Endothelial cell of umbilical vein (primary cell): ENCODE results near the gene RRM2. TPM values are rescaled to one million over a fixed set of nuclear protein-coding genes. Genes with fewer than 3 reads are reported as not detected.

ENCODE experiments used
- BruUV-seq: library from RNA; stranded (reverse); fragments of 400-500 nt; replicated peaks from 2 replicates; lab custom pipeline; 2021; lab: Mats Ljungman, UMichigan
- CTCF ChIA-PET: fragments of 300-600, 350-600 bp; sonication (Branson Sonifier 250); formaldehyde crosslinking; loops from one replicate; lab custom pipeline; 2021; ENCODE audit warnings: antibody characterized with exemption, inconsistent platforms; lab: Charles Lee
- POLR2A ChIA-PET: fragments of 300-600, 350-600 bp; sonication (Branson Sonifier 250); formaldehyde crosslinking; loops from one replicate; lab custom pipeline; 2021; ENCODE audit warnings: antibody characterized with exemption, inconsistent platforms; lab: Charles Lee
- DNase-seq: peaks from one replicate; pipeline ENCODE4 v3.0.0-alpha.2; 2011; ENCODE audit warnings: low read depth, low spot score
- FAIRE-seq: peaks from 2 replicates; lab custom pipeline; 2011; peaks lifted over from hg19 to GRCh38; lab: Jason Lieb, UNC
- H2AFZ ChIP-seq: 2 replicates; pipeline ENCODE4 v1.6.0; 2012; ENCODE audit warnings: low read depth, low read length, control low read depth, inconsistent platforms
- H3K27ac ChIP-seq: 2 replicates; pipeline ENCODE4 v1.5.1; 2011; ENCODE audit warnings: low read depth, mild to moderate bottlenecking, control low read depth, low read length, moderate library complexity; ENCODE audit not compliant: insufficient read depth
- H3K27me3 ChIP-seq, 2 experiments: 2 replicates each; pipeline versions ENCODE4 v1.6.0 to v1.6.1; 2011; ENCODE audit warnings: low read length in 2 of 2, mixed read lengths in 1 of 2; ENCODE audit not compliant: control insufficient read depth in 2 of 2, insufficient read depth in 2 of 2
- H3K36me3 ChIP-seq, 2 experiments: 2 replicates in 1 of 2; 3 replicates in 1 of 2; pipeline ENCODE4 v1.5.1; 2011; ENCODE audit warnings: low read length in 2 of 2, mild to moderate bottlenecking in 1 of 2, moderate library complexity in 1 of 2; ENCODE audit not compliant: control insufficient read depth in 2 of 2, insufficient read depth in 2 of 2; ENCODE audit errors: extremely low read depth in 1 of 2
- H3K4me1 ChIP-seq: 3 replicates; pipeline ENCODE4 v1.5.1; 2011; ENCODE audit warnings: mild to moderate bottlenecking, low read length; ENCODE audit not compliant: control insufficient read depth, insufficient read depth; ENCODE audit errors: extremely low read depth
- H3K4me2 ChIP-seq: 2 replicates; pipeline ENCODE4 v1.6.1; 2011; ENCODE audit warnings: low read length, control low read depth, mixed read lengths; ENCODE audit not compliant: insufficient read depth
- H3K4me3 ChIP-seq, 3 experiments: fragments of 200-600 bp in 1 of 3; sonication (generic), shearing (Covaris generic) in 1 of 3; replicated peaks in 1 of 3; 2 replicates each; pipeline ENCODE4 v1.5.1; 2011 to 2016; ENCODE audit warnings: control low read depth in 3 of 3, low read length in 3 of 3, mild to moderate bottlenecking in 2 of 3, inconsistent platforms in 1 of 3, low read depth in 1 of 3, moderate library complexity in 1 of 3; ENCODE audit not compliant: insufficient read depth in 1 of 3
- H3K79me2 ChIP-seq: 2 replicates; pipeline ENCODE4 v1.6.0; 2012; ENCODE audit warnings: low read length, inconsistent platforms; ENCODE audit not compliant: control insufficient read depth, insufficient read depth
- H3K9ac ChIP-seq: replicated peaks from 2 replicates; pipeline ENCODE3; 2011; ENCODE audit warnings: low read length, control low read depth; ENCODE audit not compliant: insufficient read depth; ENCODE audit errors: extremely low read depth
- H3K9me1 ChIP-seq: replicated peaks from 3 replicates; pipeline ENCODE4 v1.6.0; 2011; ENCODE audit warnings: mild to moderate bottlenecking, low read length; ENCODE audit not compliant: control insufficient read depth, insufficient read depth; ENCODE audit errors: extremely low read depth
- H3K9me3 ChIP-seq: replicated peaks from 2 replicates; pipeline ENCODE4 v1.5.1; 2012; ENCODE audit warnings: low read length, inconsistent platforms; ENCODE audit not compliant: control insufficient read depth, insufficient read depth
- H4K20me1 ChIP-seq: replicated peaks from 2 replicates; pipeline ENCODE3; 2011; ENCODE audit warnings: mild to moderate bottlenecking, low read length; ENCODE audit not compliant: control insufficient read depth, insufficient read depth; ENCODE audit errors: extremely low read depth
- EZH2 ChIP-seq: IDR thresholded peaks from 2 replicates; pipeline ENCODE4 v1.6.1; 2012; ENCODE audit warnings: borderline replicate concordance, low read depth, mild to moderate bottlenecking, moderate library complexity, low read length, inconsistent platforms; ENCODE audit not compliant: severe bottlenecking
- FOS ChIP-seq: IDR thresholded peaks from 2 replicates; pipeline ENCODE4 v1.6.1; 2011; ENCODE audit warnings: mild to moderate bottlenecking, low read length, moderate library complexity, borderline replicate concordance; ENCODE audit not compliant: insufficient read depth
- GATA2 ChIP-seq: IDR thresholded peaks from 2 replicates; pipeline ENCODE4 v1.7.0; 2011; ENCODE audit warnings: low read depth, mild to moderate bottlenecking, moderate library complexity, mixed read lengths, low read length; ENCODE audit not compliant: insufficient read length, insufficient read depth
- JUN ChIP-seq: IDR thresholded peaks from 2 replicates; pipeline ENCODE4 v1.6.1; 2011; ENCODE audit warnings: borderline replicate concordance, low read depth; ENCODE audit not compliant: insufficient read length, insufficient read depth
- MAX ChIP-seq: IDR thresholded peaks from 2 replicates; pipeline ENCODE4 v1.6.1; 2011; ENCODE audit not compliant: insufficient read depth, insufficient read length
- MYC ChIP-seq: IDR thresholded peaks from one replicate; pipeline ENCODE4 v1.6.1; 2011; ENCODE audit warnings: mild to moderate bottlenecking, low read depth, low read length
- POLR2A ChIP-seq: IDR thresholded peaks from 2 replicates; pipeline ENCODE4 v1.6.1; 2012; ENCODE audit warnings: low read depth, mild to moderate bottlenecking, control low read depth, low read length
- POLR2AphosphoS5 ChIP-seq: IDR thresholded peaks from 2 replicates; pipeline ENCODE4 v1.6.1; 2012; ENCODE audit warnings: low read depth, mild to moderate bottlenecking, control low read depth, low read length, moderate library complexity; ENCODE audit not compliant: insufficient read depth
- dilution Hi-C: fragments of 300-500 bp; cut with MboI; formaldehyde crosslinking; loops from one replicate; pipeline ENCODE4 v1.15.0; 2019; ENCODE audit warnings: low sequenced_read_pairs; ENCODE audit not compliant: extremely low pct_ligation_motif_present
- intact Hi-C: fragments of 100-400 bp; cut with micrococcal nuclease; formaldehyde crosslinking; loops from one replicate; pipeline ENCODE4 v1.10.0; 2022
- polyA plus RNA-seq, 4 experiments: library from polyadenylated mRNA; depleted of rRNA in 3 of 4; stranded (reverse) in 3 of 4; unstranded in 1 of 4; fragments of >200 nt; gene quantifications; 2 replicates each; pipeline versions ENCODE4 v1.2.1 to v1.2.3, GENCODE V29; 2011 to 2012; ENCODE audit warnings: missing spikeins in 1 of 4
- total RNA-seq: library from RNA; stranded (reverse); gene quantifications from 2 replicates; pipeline ENCODE4 v1.2.3, GENCODE V29; 2021
- TF ChIP-seq, protein P1 (sequence below), 2 donors: IDR thresholded peaks; 1 replicate in 1 of 2; 2 replicates in 1 of 2; pipeline ENCODE4 v1.5.1; 2011; ENCODE audit warnings: low read length in 2 of 2, mild to moderate bottlenecking in 2 of 2, moderate library complexity in 2 of 2, control low read depth in 1 of 2, inconsistent platforms in 1 of 2, low read depth in 1 of 2; ENCODE audit not compliant: insufficient read depth in 1 of 2; ENCODE audit errors: extremely low read depth in 1 of 2

Gene RRM2
- total and polyA plus RNA-seq, 2 donors (not counting 3 experiments of a cell fraction or from before 2014, with no cell fraction given), result 40.9 to 246 TPM

DNA sequence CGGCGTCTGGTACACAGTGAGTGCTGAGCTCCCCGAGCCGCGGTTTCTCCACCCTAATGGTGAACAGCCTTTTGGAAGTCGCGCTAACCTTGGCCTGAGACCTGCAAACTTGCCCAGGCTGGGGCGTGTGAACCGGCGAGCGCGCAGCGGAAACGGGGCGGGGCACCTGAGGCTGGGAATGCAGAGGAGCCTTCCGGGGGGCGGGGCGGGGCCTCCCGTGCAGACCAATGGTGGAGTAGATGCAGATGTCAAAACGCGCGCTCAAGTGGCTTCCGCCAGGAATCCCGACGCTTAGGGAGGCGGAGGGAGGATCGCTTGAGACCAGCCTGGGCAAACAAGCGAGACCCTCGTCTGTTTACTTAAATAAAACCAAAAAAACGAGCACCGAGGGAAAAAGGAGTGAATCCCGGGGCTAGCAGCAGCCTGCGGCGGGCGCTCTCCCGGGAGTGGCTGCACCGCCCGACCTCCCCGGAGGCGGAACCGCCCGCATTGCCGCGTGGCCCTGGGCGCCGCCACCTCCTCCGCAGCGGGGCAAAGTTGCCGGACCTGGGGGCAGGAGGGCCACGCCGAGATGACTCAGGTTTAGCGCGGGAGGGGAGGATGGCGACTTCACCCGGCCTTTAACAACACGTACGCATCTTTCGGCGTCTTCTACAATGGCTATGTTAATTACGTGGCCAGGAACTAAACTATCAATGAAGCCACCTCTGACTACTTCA is 2.2 kb upstream of the RRM2 start:
- Histone ChIP-seq H3K9me1 (no peaks in the 10 kb centered on the region), H2AFZ (peak overlapping the region; percentile 41), H3K9me3 (no peaks in the 10 kb centered on the region), H3K27ac (peak overlapping the region; percentile 60), H3K4me1 (peaks cover 40% of the 10 kb centered on the region), H3K9ac (peak overlapping the region; percentile 77), H3K79me2 (peaks cover 34% of the 10 kb centered on the region), H3K27me3 (no peaks in the 10 kb centered on the region), H3K4me2 (peak overlapping the region; percentile 80), H4K20me1 (no peaks in the 10 kb centered on the region), H3K4me3 (peak overlapping the region; percentile 14 to 91 (median 54)), H3K36me3 (peaks cover 0 to 5% of the 10 kb centered on the region in 2 experiments)
- intact Hi-C loops, result loop anchor here (1.0 to 10.0 kb wide), 2 partner anchors 48 to 454 kb away; no protein-coding TSS in a partner anchor
- ChIA-PET CTCF (interaction anchor here (0.7 to 2.9 kb wide), 9 partner anchors 23 to 315 kb away, joined by 3 to 20 read pairs (median 5); no protein-coding TSS in a partner anchor), POLR2A (no interaction called here)
- peak; percentile 76 for FAIRE-seq
- dilution Hi-C loops, result no loop called here
- peak; percentile 80 for DNase-seq
- TF ChIP-seq JUN (no peak), GATA2 (no peak), MYC (peak; percentile 82), POLR2AphosphoS5 (peak; percentile 69), MAX (no peak), FOS (peak; percentile 70), EZH2 (no peak), POLR2A (peak; percentile 40)
- TF ChIP-seq, protein P1, sequence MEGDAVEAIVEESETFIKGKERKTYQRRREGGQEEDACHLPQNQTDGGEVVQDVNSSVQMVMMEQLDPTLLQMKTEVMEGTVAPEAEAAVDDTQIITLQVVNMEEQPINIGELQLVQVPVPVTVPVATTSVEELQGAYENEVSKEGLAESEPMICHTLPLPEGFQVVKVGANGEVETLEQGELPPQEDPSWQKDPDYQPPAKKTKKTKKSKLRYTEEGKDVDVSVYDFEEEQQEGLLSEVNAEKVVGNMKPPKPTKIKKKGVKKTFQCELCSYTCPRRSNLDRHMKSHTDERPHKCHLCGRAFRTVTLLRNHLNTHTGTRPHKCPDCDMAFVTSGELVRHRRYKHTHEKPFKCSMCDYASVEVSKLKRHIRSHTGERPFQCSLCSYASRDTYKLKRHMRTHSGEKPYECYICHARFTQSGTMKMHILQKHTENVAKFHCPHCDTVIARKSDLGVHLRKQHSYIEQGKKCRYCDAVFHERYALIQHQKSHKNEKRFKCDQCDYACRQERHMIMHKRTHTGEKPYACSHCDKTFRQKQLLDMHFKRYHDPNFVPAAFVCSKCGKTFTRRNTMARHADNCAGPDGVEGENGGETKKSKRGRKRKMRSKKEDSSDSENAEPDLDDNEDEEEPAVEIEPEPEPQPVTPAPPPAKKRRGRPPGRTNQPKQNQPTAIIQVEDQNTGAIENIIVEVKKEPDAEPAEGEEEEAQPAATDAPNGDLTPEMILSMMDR (IDR thresholded peaks at IDR 0.05; ENCODE audit: extremely low read depth in 1 of 2, insufficient read depth in 1 of 2, low read depth in 1 of 2, low read length in 2 of 2), result no peak
- BruUV-seq, result no TSS peak
